Measurements from ENCODE around the gene NTM.

The NTM gene

DNA sequence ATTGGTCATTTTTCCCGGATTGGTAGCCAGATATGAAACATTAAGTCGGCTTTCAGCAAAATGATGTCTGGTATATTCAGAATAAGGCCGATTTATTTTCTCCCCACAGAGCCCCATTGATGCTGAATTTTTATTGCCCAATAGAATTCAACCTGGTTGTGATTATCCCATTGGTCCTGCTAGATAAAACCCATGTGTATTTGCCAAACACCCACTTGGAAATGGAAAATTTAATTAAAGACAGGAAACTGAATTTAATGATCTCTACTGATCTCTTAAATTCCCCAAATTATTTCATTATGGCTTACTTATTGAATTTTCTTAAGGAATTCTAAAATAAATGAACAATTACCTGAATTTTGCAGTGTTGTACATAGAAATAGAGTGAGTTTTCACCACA is 609.8 kb downstream of the NTM start:
- no peak for FAIRE-seq

DNA sequence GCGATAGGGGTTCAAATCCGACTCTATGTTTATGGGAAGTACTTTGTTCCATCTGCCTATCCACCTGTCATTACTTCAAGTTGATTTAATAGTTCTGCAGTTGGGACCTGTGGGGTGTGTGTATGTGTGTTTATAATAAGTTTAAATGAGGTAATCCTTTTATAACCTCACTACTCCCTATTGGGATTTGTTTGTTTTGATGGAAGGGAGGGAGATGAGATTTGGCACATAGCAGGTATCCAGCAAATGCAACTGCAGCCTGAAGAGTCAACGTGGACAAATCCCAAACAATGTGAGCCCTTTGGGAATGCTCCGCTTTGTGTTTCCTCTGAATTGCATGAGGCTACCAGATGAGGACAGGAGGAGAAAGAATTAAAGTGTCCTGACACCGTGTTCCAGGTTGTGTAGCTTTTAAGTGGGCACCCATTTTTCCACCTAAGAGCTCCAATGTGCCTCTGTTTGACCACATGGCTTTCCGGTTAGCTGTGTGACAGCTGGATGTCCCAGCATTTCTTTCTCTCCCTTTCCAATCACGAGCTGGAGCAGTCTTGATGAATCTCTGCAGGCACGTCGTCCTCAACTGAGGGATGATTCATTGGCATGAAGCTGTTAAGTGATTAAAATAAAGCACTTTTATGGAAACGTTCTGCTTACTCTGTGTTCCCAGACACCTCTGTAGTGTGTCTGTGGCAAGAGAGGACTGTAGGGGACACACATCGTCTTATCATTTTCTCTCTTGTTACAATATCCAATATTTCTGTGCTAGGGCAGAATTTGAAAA is 610.7 kb downstream of the NTM start:
- no peak for FAIRE-seq

DNA sequence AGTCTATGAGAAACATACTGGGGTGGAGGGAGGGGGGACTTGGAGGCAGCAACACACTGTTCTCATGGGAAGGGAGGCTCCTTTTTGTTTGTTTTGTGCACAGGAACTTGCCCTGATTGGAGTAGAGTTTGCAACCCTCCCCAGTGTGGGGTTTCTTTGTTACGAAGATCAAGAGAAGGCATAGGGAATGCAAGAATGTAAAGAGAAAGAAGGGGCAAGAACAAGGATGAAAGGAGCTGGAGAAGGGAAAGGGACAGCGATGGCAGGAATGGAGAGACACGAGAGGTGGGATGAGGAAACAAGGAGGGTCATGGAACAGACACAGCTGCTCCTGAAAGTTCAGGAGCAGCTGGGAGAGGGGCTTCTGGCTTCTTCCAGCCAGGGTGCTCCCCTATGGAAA is 611.7 kb downstream of the NTM start:
- FAIRE-seq: no peak

DNA sequence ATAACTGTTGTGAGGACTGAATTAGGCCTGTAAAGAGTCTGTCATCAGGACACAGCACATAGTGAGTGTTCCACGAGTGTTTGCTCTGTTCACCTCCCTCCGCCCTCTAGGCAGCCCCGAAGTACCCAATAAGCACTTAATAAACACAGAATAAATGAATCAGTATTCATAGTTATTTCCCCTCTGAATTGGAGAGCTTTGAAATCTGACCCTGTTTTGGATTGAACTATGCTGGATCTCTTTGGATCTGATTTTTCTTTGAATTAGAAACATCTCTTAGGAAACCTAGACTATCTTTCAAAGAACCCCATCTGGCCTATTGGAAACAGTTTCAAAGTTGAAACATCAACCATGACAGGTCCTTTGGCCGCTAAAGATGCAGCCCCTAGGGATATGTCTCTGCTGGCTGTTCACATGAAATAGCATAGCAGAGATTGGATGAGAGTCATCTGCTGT is 615.5 kb downstream of the NTM start:
- FAIRE-seq: no peak

DNA sequence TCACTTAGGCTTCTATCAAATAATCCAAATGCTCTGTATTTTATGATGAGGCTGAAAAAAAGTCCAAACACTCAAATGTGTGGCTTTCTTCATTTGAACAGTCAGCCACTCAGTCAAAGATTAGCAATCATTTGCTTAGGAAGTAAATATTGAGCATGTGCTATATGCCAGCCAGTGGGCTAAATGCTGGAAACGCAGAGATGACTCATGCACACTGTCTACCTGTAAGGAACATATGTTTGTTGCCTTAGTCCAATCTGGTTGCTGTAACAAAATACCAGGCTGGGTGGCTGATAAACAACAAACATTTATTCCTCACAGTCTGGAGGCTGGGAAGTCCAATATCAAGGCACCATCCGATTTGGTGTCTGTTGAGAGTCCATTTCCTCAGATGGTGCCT is 617.3 kb downstream of the NTM start:
- FAIRE-seq: no peak

DNA sequence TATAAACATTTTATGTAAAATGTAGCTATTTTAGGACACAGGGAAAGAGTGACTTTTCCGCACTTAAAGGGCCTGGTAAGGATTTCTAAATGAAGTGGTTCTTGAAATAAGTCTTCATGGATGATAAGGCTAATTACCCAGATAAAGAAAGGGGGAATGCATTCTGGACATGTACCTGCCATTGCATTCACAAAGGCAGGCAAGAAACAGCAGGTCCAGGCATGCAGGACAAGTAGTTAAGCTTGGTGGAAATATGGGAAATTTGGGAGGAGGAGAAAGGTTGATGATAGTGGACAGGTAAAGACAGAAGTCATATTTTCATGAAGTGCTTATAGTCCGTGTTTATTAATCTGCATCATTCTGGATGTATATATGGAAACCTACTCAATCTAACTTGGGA is 621.2 kb downstream of the NTM start:
- FAIRE-seq: no peak

DNA sequence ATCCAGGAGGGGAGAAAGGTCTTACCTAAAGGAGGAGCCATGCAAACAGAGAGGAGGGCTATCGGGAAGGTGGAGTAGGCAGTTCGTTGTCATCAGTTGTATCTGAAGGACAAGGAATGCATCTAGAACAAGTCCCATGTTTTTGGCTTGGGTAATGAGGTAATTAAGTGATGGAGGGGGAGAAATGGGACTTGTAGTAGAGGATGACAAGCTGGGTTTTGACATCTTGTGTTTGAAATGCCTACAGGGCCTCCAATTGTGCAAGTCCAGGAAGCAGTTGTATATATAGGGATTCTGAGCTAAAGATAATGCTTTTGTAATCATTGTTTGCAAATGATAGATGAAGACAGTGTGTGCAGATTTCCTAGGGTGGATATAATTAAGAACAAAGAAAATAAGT is 622.8 kb downstream of the NTM start:
- no peak for FAIRE-seq

DNA sequence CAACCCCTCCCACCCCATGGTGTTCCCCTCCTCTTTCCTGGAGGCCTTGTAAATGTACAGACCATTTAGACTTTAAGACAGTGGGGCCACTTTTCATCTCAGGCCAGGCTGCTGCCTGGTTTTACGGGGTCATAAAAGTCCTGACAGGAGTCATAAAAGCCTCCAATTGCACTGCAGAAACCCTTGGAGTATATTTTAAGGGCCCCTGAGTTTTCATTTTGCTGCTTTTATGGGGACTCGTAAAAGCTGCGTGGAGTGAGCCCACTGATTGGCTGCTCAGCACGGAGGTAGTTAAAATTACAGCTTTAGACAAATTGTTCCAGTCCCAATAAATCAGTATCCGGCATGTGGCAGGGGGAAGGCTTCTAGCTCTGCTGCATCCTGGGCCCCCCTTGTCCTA is 627.6 kb downstream of the NTM start:
- no peak for FAIRE-seq

DNA sequence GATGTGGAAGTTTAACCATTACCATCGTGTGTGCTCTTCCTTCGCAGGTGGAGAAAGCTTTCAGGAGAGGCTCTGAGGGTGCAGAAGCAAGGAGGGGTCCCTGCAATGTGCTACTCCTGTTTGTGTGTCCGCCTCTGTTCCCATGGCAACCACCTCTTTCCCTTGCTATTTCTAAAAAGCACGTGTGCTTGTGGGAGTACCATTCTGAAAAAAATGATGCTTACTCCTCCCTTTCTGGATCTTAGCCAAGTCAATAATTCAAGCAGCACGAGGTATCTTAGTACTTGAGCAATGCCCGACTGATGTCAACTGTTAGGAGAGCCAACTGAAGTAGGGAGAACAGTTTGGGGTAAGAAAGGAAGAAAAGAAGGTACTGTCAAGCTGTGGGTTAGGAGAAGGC is 628.7 kb downstream of the NTM start:
- FAIRE-seq: no peak

DNA sequence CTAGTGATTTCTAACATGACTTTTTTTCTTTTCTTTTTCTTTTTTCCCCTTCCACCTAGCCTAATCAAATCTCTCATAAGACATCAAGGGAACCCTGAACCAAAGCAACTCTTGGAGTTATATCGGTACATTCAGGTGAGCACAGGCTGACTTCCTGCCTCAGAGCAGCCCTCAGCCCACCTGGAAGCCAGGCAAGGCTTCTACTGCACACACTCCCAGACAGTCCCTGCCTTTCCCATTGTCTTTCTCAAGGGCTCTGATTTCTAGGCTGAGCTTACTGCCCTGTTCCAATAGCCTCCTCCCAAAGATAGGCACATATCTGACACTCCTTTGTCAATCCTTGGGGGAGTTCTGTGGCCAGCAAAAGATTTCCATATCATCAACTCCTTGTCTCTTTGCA is 629.5 kb downstream of the NTM start:
- no peak for FAIRE-seq

DNA sequence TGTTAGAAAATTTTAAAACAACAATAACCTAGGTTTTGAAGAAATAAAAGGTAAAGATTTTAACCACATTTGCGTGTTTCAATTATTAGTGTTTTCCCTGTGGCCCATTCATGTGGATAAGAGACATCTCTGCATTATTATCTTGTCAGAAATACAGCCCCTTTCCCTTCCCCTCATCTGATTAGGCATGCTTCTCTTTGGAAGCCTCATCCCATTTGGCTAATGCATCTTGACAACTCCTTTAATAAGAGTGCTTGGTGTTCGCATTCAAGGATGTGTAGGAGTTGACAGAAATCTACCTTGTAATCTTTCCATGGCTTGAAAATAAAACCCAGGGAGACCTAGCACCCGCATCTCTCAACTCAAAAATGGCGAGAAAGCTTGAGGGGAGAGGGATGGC is 635.5 kb downstream of the NTM start:
- FAIRE-seq: no peak

DNA sequence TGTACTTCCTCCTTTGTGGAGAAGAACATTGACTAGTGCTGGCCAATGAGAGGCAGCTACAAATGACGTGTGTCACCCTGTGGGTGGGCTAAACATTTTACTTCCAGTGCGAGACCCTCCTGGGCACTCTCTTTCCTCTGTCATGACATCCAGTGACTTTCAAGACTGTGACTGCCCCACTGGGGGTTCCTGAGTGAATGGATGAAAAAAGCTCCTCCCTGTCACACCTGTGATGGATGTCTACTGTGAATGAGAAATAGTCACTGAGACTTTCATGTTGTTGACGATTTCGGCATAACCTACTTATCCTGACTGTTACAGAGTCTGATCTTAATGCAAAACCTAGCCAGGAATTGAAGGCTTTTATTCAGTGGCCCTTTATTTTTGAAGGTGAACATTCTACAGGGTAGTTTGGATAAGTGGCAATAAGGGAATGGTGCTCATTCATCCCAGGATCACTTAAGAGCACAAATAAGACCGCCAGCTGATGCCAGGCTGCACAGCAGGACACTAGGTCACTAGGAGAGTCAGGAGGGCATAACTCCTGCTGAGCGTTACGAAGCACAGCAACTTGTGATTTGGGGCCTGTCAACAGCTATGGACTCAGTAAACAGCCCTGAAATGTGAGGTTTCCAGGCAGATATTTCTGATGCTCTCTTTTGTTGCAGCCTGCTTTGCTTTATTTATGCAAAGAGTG is 636.6 kb downstream of the NTM start:
- no peak for FAIRE-seq

DNA sequence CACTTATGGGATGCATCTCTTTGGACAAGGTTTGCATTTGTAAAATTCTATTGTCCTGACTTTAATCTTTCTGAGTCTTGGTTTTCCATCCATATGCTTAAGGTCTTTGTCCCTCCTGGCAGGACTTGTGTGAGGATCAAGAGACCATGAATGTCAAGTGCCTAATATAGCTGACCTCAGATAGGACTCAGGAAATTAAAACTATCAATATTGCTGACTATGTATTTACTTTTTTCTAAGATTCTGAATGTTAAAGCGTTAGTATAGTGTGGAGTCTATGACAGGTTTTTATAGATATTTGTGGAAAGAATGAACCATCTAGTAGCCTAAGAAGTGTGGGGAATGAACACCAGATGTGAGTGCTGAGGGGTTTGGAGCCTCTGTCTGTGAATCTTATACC is 637.8 kb downstream of the NTM start:
- FAIRE-seq: no peak

DNA sequence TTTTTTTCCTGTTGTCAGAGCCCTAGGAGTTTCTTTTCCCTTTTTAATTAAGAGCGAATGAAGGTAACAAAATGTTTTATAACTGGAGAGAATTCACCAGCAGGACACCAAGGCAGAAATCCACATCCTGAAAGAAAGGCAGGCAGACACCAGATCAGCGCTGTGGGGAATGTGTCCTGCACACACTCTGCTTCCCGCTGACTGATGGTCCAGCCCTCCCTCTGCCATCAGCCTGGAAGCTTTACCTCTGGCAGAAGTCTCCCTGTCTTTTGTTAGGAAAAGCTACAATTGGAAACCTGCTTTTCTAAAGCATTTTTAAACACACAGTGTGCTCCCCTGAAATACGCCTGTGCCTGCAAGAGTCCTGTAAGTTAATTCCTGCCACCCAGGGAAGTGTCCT is 638.5 kb downstream of the NTM start:
- FAIRE-seq: no peak

DNA sequence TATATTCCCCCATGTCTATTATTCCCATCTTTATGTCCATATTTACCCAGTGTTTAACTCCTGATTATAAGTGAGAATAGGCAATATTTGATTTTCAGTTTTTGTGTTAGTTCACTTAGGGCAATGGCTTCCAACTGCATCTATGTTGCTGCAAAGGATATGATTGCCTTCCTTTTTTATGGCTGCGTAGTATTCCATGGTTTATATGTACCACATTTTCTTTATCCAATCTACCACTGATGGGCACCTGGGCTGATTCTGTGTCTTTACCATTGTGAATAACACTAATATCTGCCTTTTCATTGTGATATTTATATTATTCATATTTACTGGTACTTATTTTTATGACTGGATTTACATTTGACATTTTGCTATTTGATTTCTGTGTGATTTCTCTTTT is 649.6 kb downstream of the NTM start:
- no peak for FAIRE-seq

DNA sequence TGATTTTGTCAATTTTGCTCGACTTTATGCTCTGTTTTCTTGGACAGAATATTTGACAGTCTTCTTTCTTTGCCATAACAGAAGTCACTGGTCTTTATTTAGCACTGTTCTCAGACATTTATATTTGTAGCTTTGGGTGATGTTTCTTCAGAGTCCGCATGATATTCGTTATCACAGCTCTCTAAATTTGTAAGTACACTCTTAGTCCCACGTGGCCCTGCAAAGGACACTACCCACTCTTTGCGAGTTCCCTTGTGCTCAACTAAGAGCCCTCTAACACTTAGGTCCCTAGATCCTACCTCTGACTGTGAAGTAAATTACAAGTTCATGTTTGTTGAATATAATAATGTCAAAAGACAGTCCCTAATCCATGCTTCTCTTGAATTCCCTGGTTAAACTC is 651.9 kb downstream of the NTM start:
- no peak for FAIRE-seq

DNA sequence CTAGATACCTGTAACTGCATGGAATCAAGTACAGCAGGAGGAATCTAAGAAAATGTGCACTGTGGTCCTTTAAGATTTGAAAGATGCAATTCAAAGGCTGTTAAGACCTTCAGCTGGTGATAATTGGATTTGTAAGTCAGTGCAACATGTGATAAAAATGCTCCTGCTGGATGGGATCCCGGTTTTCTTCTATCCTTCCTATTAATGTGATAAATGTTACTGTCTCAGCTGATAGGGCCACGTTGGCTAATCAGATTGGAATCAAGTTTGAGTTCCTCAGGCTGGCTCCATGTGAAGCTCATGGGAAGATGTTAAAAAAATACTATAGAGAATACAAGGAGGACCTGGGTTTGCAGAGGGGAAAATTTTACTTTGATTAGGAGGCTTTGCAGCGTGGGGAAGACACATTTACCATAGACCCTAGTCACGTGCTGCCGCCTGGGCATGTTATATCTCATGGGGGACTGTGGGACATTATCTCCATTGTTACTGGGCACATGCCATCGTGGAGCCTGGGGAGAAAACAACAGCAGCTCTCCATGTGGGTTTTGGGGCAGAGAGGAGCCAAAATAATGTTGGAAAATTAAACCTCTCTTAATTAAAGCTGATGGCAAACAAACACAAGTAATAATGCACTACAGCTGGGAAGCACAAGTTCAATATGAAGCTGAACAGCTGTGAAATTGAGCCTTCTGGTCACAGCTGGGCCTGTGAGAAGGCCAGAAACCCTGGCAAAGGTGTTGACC is 652.5 kb downstream of the NTM start:
- FAIRE-seq: no peak

DNA sequence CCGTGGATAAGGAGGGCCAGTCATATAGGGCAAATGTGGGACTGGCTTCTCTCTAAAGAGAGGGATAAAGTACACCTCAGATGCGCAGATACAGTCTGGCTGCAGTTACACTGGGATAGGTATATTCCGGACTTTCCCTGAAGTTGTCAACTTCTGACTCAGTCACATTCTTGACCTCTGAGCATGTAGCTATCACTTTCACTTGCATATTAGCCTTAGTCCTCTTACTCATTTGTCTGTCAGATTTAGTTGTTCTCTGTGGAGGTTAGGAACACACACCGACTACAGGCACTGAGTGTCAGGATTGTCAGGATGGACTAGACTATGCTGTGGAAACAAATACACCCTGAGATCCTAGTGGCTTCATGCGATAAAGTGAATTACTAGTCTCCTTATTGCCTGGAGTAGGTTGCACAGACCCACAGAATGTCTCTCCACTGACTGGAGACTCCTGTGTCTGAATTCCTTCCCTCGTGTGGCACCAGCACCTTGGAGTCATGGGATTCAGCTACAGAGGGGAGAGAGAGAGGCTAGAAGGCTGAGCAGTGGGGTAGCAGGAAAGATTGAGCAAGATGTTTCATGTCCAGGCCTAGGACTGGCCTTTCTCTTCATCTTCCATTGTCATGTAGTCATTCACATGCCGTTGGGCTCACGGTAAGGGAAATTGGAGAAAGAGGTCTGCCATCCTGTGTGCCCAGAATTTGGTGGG is 654.3 kb downstream of the NTM start:
- no peak for FAIRE-seq

DNA sequence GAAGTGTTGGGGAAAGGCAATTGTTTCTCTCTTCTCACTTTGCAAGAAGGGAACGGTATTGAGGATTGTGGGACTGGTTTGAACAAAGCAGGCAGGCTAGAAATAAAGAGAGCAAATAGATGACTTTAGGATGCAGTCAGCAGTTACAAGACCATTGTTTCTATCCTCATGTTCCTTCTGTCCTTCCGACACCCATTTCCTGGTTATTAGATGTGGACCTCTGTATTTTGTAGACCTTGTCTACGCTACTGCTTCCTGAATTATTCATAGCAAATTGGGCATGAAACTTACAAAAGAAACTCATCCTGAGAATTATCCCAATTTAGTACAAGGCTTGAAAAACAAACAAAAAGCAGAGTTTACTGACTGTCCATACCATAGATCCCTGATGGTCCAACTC is 656.3 kb downstream of the NTM start:
- no peak for FAIRE-seq

DNA sequence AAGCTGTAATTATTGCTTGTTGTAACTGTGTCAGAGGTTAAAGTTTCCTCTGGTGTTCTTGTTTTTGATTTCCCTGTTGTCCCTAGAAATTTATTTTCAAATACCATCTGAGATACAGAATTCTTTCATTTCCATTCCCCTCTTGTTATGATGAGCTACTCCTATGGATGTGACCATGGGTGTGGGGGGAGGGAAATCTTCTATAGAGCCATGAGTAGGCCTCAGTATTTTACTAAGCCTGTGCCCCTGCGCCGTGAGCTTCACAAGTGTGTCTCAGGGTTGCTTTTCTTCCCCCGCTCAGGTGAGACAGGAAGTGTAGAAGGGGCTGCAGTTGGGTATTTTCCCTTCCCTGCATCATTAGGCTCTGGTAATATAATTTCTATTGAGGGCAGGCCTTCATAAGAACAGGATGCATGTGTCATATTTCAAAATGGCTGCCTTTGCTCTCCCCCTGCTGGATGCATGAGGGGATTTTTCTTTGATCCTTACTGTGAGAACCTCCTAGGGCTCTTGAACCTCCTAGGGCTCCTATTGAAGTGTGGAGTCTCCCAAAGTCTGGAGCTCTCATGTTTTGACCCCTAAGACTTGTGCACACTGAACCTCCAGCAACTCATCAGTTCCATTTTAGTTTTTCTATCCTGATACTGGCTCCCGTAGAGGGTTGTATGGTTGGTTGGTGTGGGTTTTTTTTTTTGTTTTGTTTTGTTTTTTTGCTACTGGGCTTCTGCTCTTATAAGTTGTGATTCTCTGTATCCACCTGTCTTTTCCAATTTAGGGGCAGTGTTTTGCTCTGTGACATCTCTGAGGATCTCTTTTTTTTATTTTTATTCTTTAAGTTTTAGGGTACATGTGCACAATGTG is 658.2 kb downstream of the NTM start:
- FAIRE-seq: no peak

DNA sequence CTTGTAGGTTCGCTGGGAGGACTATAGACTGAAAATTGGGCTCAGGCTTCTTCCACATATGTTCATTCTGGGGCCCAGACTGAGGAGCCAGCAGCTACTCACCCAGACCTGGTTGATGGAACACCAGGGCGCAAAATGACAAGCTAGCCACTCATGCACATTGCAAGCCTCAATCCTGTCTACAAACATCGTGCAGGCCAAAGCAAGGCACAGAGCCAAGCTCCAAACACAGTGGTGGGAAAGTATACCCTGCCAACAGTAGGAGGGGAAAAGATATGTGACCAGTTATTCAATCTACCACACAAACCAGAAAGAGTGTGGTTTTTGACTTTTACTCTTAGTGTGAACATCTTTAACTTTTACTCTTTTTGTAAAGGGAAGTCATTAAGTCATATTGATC is 660.5 kb downstream of the NTM start:
- FAIRE-seq: no peak

DNA sequence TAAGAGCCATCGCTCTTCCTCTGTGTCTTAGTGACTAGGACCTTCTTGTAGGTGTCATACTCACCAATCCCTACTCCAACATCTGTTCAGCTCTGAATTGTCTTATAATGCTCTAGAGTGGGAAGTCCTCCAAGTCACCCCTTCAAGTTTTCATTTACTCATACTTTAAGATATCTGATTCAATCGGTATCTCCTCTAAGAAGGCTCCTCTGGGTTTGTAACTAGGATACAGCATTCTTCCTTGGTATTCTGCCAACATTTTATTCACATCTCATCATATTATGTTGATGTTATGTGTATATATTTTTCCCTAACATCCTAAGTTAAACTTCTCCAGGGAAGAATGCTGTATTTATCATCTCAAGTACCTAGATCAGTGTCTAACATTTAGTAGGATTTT is 662.1 kb downstream of the NTM start:
- no peak for FAIRE-seq
